ENCODE results near the gene MLYCD. TPM values are rescaled to one million over a fixed set of nuclear protein-coding genes. Genes with fewer than 3 reads are reported as not detected.
A peak's percentile ranks its signal among the peaks of the same experiment; 100 is the strongest.

MLYCD gene
- total RNA-seq, 2 donors from 2014 or later, result 8.7 to 9.8 TPM

- ATAC-seq, result no peak
- DNase-seq, result no peak
- intact Hi-C loops (cut with DNase I, micrococcal nuclease), result no loop called here
Observed at GRCh38 chr16:83920894-83921491, 22.1 kb downstream of the MLYCD start.

- no peak for ATAC-seq
- no peak for DNase-seq
- intact Hi-C loops (cut with DNase I, micrococcal nuclease), result no loop called here
Observed at GRCh38 chr16:83923581-83924365, 24.9 kb downstream of the MLYCD start.

- DNase-seq (no peak), ATAC-seq (no peak)
- intact Hi-C loops (cut with DNase I, micrococcal nuclease), result no loop called here
Observed at GRCh38 chr16:83924686-83925085, 25.8 kb downstream of the MLYCD start.

- intact Hi-C loops (cut with DNase I, micrococcal nuclease), result no loop called here
- DNase-seq (no peak), ATAC-seq (no peak)
Observed at GRCh38 chr16:83925095-83925905, 26.4 kb downstream of the MLYCD start.

GRCh38 chr16:83925957-83926725, 27.2 kb downstream of the MLYCD start:
- ATAC-seq (no peak), DNase-seq (no peak)
- intact Hi-C loops (cut with DNase I, micrococcal nuclease), result no loop called here

GRCh38 chr16:83926726-83927397, 27.9 kb downstream of the MLYCD start:
- peak; percentile 89 for ATAC-seq
- intact Hi-C loops (cut with DNase I, micrococcal nuclease), result no loop called here
- peak; percentile 61 to 80 for DNase-seq

- ATAC-seq, result no peak
- intact Hi-C loops (cut with DNase I, micrococcal nuclease), result no loop called here
- no peak for DNase-seq
Observed at GRCh38 chr16:83928341-83929055, 29.6 kb downstream of the MLYCD start.

- ATAC-seq, result no peak
- DNase-seq, result no peak
- intact Hi-C loops (cut with DNase I, micrococcal nuclease), result no loop called here
Observed at GRCh38 chr16:83929811-83930555, 31.1 kb downstream of the MLYCD start.

GRCh38 chr16:83930730-83931500, 32.0 kb downstream of the MLYCD start:
- no peak for ATAC-seq
- intact Hi-C loops (cut with DNase I, micrococcal nuclease), result no loop called here

GRCh38 chr16:83931556-83931955, 32.6 kb downstream of the MLYCD start:
- intact Hi-C loops (cut with DNase I, micrococcal nuclease), result no loop called here
- ATAC-seq, result no peak
- no peak for DNase-seq

More at GRCh38 chr16:83930730-83931500, 32.0 kb downstream of the MLYCD start:
- DNase-seq, result no peak

GRCh38 chr16:83932304-83932703, 33.4 kb downstream of the MLYCD start:
- no peak for DNase-seq
- ATAC-seq, result no peak
- intact Hi-C loops (cut with DNase I, micrococcal nuclease), result no loop called here

GRCh38 chr16:83932955-83933673, 34.2 kb downstream of the MLYCD start:
- intact Hi-C loops (cut with DNase I, micrococcal nuclease), result no loop called here
- no peak for ATAC-seq
- DNase-seq, result no peak

- intact Hi-C loops (cut with DNase I, micrococcal nuclease), result no loop called here
- ATAC-seq (no peak), DNase-seq (no peak)
Observed at GRCh38 chr16:83933885-83934683, 35.2 kb downstream of the MLYCD start.

GRCh38 chr16:83934684-83934977, 35.7 kb downstream of the MLYCD start:
- ATAC-seq (no peak), DNase-seq (no peak)
- intact Hi-C loops (cut with DNase I, micrococcal nuclease), result no loop called here

Data from left colon (tissue), 2 donors.